WTC11 (cell line): ENCODE results near the gene FHOD1.

ENCODE experiments used
- ARID4B ChIP-seq: sonication (generic); formaldehyde crosslinking; IDR thresholded peaks from 2 replicates; pipeline ENCODE4 v1.8.0; 2023; ENCODE audit warnings: missing genetic modification reagents, mild to moderate bottlenecking, borderline replicate concordance
- CREB1 ChIP-seq: sonication (generic); formaldehyde crosslinking; IDR thresholded peaks from 2 replicates; pipeline ENCODE4 v1.8.0; 2023; ENCODE audit warnings: mild to moderate bottlenecking, missing genetic modification reagents
- CTCF ChIP-seq: fragments of 200-600 bp; IDR thresholded peaks from 2 replicates; pipeline ENCODE4 v1.8.0; 2022; ENCODE audit warnings: antibody characterized with exemption
- ESRRA ChIP-seq: sonication (generic); formaldehyde crosslinking; IDR thresholded peaks from 2 replicates; pipeline ENCODE4 v1.8.1; 2022; ENCODE audit warnings: mild to moderate bottlenecking, missing genetic modification reagents, borderline replicate concordance
- FOXK1 ChIP-seq: sonication (generic); formaldehyde crosslinking; IDR thresholded peaks from 2 replicates; pipeline ENCODE4 v1.8.0; 2022; ENCODE audit warnings: mild to moderate bottlenecking, moderate library complexity, missing genetic modification reagents
- GRHL2 ChIP-seq: fragments of 250-450 bp; sonication (Bioruptor Pico); IDR thresholded peaks from 2 replicates; pipeline ENCODE4 v1.8.0; 2022; ENCODE audit warnings: mild to moderate bottlenecking, moderate library complexity; ENCODE audit not compliant: insufficient replicate concordance, severe bottlenecking
- IRF2 ChIP-seq: sonication (generic); formaldehyde crosslinking; IDR thresholded peaks from 2 replicates; pipeline ENCODE4 v1.8.0; 2022; ENCODE audit warnings: low read depth, missing genetic modification reagents, borderline replicate concordance
- JUN ChIP-seq: sonication (generic); formaldehyde crosslinking; IDR thresholded peaks from 2 replicates; pipeline ENCODE4 v1.8.0; 2023; ENCODE audit warnings: mild to moderate bottlenecking, missing genetic modification reagents
- MAX ChIP-seq: sonication (generic); formaldehyde crosslinking; IDR thresholded peaks from 2 replicates; pipeline ENCODE4 v1.8.0; 2022; ENCODE audit warnings: mild to moderate bottlenecking, missing genetic modification reagents
- USF2 ChIP-seq: sonication (generic); formaldehyde crosslinking; IDR thresholded peaks from 2 replicates; pipeline ENCODE4 v1.8.1; 2023; ENCODE audit warnings: mild to moderate bottlenecking, missing genetic modification reagents, moderate library complexity
- ZBTB43 ChIP-seq: sonication (generic); formaldehyde crosslinking; IDR thresholded peaks from 2 replicates; pipeline ENCODE4 v1.8.1; 2023; ENCODE audit warnings: mild to moderate bottlenecking, missing genetic modification reagents

- TF ChIP-seq CTCF (no peak), CREB1 (CRISPR knock-in tag) (no peak), MAX (CRISPR knock-in tag) (no peak), ARID4B (no peak), ZBTB43 (CRISPR knock-in tag) (no peak), GRHL2 (no peak), ESRRA (CRISPR knock-in tag) (no peak), IRF2 (CRISPR knock-in tag) (no peak), USF2 (CRISPR knock-in tag) (no peak), JUN (CRISPR knock-in tag) (no peak), FOXK1 (no peak)
Observed at GRCh38 chr16:67202426-67202825, 44.9 kb downstream of the FHOD1 start.
